H1 (cell line): Measurements from ENCODE around the gene VPS18. TPM values are rescaled to one million over a fixed set of nuclear protein-coding genes. Genes with fewer than 3 reads are reported as not detected.
A peak's percentile ranks its signal among the peaks of the same experiment; 100 is the strongest.

Experiments
- CTCF ChIA-PET: fragments of 300-600 bp; sonication (Branson Sonifier 250); formaldehyde crosslinking; loops from one replicate; lab custom pipeline; 2021; ENCODE audit not compliant: partially characterized antibody; lab: Charles Lee
- POLR2A ChIA-PET: fragments of 300-600 bp; sonication (Branson Sonifier 250); formaldehyde crosslinking; loops from one replicate; lab custom pipeline; 2021; ENCODE audit warnings: inconsistent platforms; ENCODE audit not compliant: partially characterized antibody; lab: Charles Lee
- DNase-seq, 2 experiments: peaks; one replicate each; pipeline versions ENCODE4 v3.0.0 to v3.0.0-alpha.2; 2010 to 2022; ENCODE audit warnings: low spot score in 2 of 2, low read depth in 1 of 2, mixed read lengths in 1 of 2
- FAIRE-seq: peaks from 2 replicates; lab custom pipeline; 2011; peaks lifted over from hg19 to GRCh38; lab: Jason Lieb, UNC
- H2AFZ ChIP-seq: 2 replicates; pipeline ENCODE4 v1.8.1; 2012; ENCODE audit warnings: low read length, inconsistent platforms
- H2AK5ac ChIP-seq: 2 replicates; pipeline ENCODE4 v1.6.1; 2013; ENCODE audit warnings: low read depth, low read length
- H2BK120ac ChIP-seq: replicated peaks from 2 replicates; pipeline ENCODE3; 2013; ENCODE audit warnings: low read depth, low read length, inconsistent platforms
- H2BK12ac ChIP-seq: 2 replicates; pipeline ENCODE4 v1.6.1; 2013; ENCODE audit warnings: low read depth, low read length
- H2BK15ac ChIP-seq: 2 replicates; pipeline ENCODE4 v1.6.1; 2013; ENCODE audit warnings: low read length
- H2BK20ac ChIP-seq: 2 replicates; pipeline ENCODE4 v1.6.1; 2013; ENCODE audit warnings: low read length
- H2BK5ac ChIP-seq: 2 replicates; pipeline ENCODE4 v1.6.1; 2013; ENCODE audit warnings: low read depth, low read length
- H3K14ac ChIP-seq: 2 replicates; pipeline ENCODE4 v1.6.1; 2013; ENCODE audit warnings: inconsistent platforms; ENCODE audit not compliant: insufficient read length
- H3K18ac ChIP-seq: 2 replicates; pipeline ENCODE4 v1.6.1; 2013; ENCODE audit warnings: low read length; ENCODE audit errors: extremely low read depth
- H3K23ac ChIP-seq: 2 replicates; pipeline ENCODE4 v1.6.1; 2013; ENCODE audit warnings: inconsistent platforms; ENCODE audit not compliant: insufficient read length
- H3K23me2 ChIP-seq: 2 replicates; pipeline ENCODE4 v1.6.1; 2013; ENCODE audit warnings: low read depth, low read length
- H3K27ac ChIP-seq: 2 replicates; pipeline ENCODE4 v1.6.1; 2011; ENCODE audit warnings: low read depth, low read length, inconsistent platforms
- H3K27me3 ChIP-seq, 4 experiments: replicated peaks in 1 of 4; 1 replicate in 1 of 4; 2 replicates in 3 of 4; pipeline versions ENCODE4 v1.6.1 to v1.8.1; 2011 to 2013; ENCODE audit warnings: low read length in 3 of 4, mild to moderate bottlenecking in 3 of 4, inconsistent platforms in 2 of 4, mixed read lengths in 2 of 4, moderate library complexity in 1 of 4; ENCODE audit not compliant: control insufficient read depth in 3 of 4, insufficient read depth in 3 of 4; ENCODE audit errors: extremely low read depth in 1 of 4
- H3K36me3 ChIP-seq, 4 experiments: 2 replicates each; pipeline versions ENCODE4 v1.6.1 to v1.8.1; 2011 to 2013; ENCODE audit warnings: mild to moderate bottlenecking in 4 of 4, low read length in 3 of 4, moderate library complexity in 2 of 4, control low read depth in 1 of 4, inconsistent platforms in 1 of 4; ENCODE audit not compliant: insufficient read depth in 4 of 4, control insufficient read depth in 2 of 4
- H3K4ac ChIP-seq: replicated peaks from 2 replicates; pipeline ENCODE3; 2013; ENCODE audit warnings: low read length, low read depth, mixed read lengths, inconsistent platforms; ENCODE audit not compliant: insufficient read length
- H3K4me1 ChIP-seq, 4 experiments: replicated peaks in 1 of 4; 1 replicate in 1 of 4; 2 replicates in 3 of 4; pipeline versions ENCODE4 v1.6.1 to v1.8.1; 2011 to 2013; ENCODE audit warnings: low read length in 3 of 4, inconsistent platforms in 2 of 4, mixed read lengths in 1 of 4; ENCODE audit not compliant: insufficient read depth in 4 of 4, control insufficient read depth in 3 of 4
- H3K4me2 ChIP-seq, 2 experiments: 2 replicates each; pipeline versions ENCODE4 v1.6.1 to v1.8.1; 2011 to 2013; ENCODE audit warnings: low read depth in 2 of 2, low read length in 2 of 2, control low read depth in 1 of 2, inconsistent platforms in 1 of 2, mild to moderate bottlenecking in 1 of 2; ENCODE audit not compliant: insufficient read depth in 1 of 2
- H3K4me3 ChIP-seq, 4 experiments: fragments of 200-600, 300-600 bp in 1 of 4; sonication (generic), shearing (Covaris generic), sonication (Bioruptor Twin) in 1 of 4; 2 replicates each; pipeline versions ENCODE4 v1.5.1 to v1.8.1; 2011 to 2016; ENCODE audit warnings: low read length in 4 of 4, low read depth in 3 of 4, control low read depth in 2 of 4, inconsistent platforms in 2 of 4, mild to moderate bottlenecking in 2 of 4, mixed read lengths in 1 of 4, moderate library complexity in 1 of 4; ENCODE audit not compliant: insufficient read depth in 2 of 4; ENCODE audit errors: extremely low read depth in 1 of 4
- H3K56ac ChIP-seq: replicated peaks from 2 replicates; pipeline ENCODE3; 2013; ENCODE audit warnings: low read depth, mild to moderate bottlenecking, mixed read lengths, low read length, inconsistent platforms; ENCODE audit not compliant: insufficient read length
- H3K79me1 ChIP-seq: 2 replicates; pipeline ENCODE4 v1.6.1; 2013; ENCODE audit warnings: low read depth, low read length, control low read depth
- H3K79me2 ChIP-seq, 2 experiments: 2 replicates each; pipeline versions ENCODE4 v1.6.1 to v1.8.1; 2012 to 2013; ENCODE audit warnings: low read length in 2 of 2, mild to moderate bottlenecking in 2 of 2, inconsistent platforms in 1 of 2; ENCODE audit not compliant: insufficient read depth in 2 of 2, control insufficient read depth in 1 of 2
- H3K9ac ChIP-seq, 4 experiments: replicated peaks in 1 of 4; 1 replicate in 1 of 4; 2 replicates in 3 of 4; pipeline versions ENCODE4 v1.6.1 to v1.8.1; 2011 to 2013; ENCODE audit warnings: low read depth in 3 of 4, low read length in 3 of 4, control low read depth in 2 of 4, mild to moderate bottlenecking in 2 of 4, moderate library complexity in 2 of 4, inconsistent platforms in 1 of 4; ENCODE audit errors: extremely low read depth in 1 of 4
- H3K9me3 ChIP-seq, 2 experiments: 2 replicates each; pipeline versions ENCODE4 v1.6.1 to v1.8.1; 2012 to 2013; ENCODE audit warnings: mild to moderate bottlenecking in 2 of 2, moderate library complexity in 2 of 2, control low read depth in 1 of 2, inconsistent platforms in 1 of 2, low read depth in 1 of 2, low read length in 1 of 2, mixed read lengths in 1 of 2; ENCODE audit not compliant: insufficient read depth in 2 of 2
- H4K20me1 ChIP-seq, 2 experiments: replicated peaks in 1 of 2; 2 replicates each; pipeline versions ENCODE3 to v1.8.1; 2011 to 2013; ENCODE audit warnings: inconsistent platforms in 2 of 2, low read length in 2 of 2, mild to moderate bottlenecking in 1 of 2; ENCODE audit not compliant: insufficient read depth in 2 of 2, control insufficient read depth in 1 of 2
- H4K5ac ChIP-seq: 2 replicates; pipeline ENCODE4 v1.6.1; 2013; ENCODE audit warnings: low read length, low read depth, mixed read lengths, inconsistent platforms; ENCODE audit not compliant: insufficient read length
- H4K8ac ChIP-seq: 2 replicates; pipeline ENCODE4 v1.8.0; 2013; ENCODE audit warnings: mild to moderate bottlenecking, moderate library complexity, low read length, inconsistent platforms; ENCODE audit not compliant: insufficient read depth; ENCODE audit errors: extremely low read depth
- H4K91ac ChIP-seq: replicated peaks from 2 replicates; pipeline ENCODE3; 2013; ENCODE audit warnings: low read length, mixed read lengths, inconsistent platforms; ENCODE audit not compliant: insufficient read length
- ASH2L ChIP-seq: fragments of 200-600, 300-600 bp; sonication (generic); IDR thresholded peaks from one replicate; pipeline ENCODE4 v1.7.1; 2017; ENCODE audit warnings: low read length
- BACH1 ChIP-seq: IDR thresholded peaks from 2 replicates; pipeline ENCODE4 v1.6.1; 2012; ENCODE audit warnings: low read length, improper control_type of control experiment
- CEBPB ChIP-seq: IDR thresholded peaks from 2 replicates; pipeline ENCODE4 v1.6.1; 2012; ENCODE audit warnings: low read depth, low read length
- CHD1 ChIP-seq: IDR thresholded peaks from 2 replicates; pipeline ENCODE4 v1.6.1; 2012; ENCODE audit warnings: low read depth, low read length, improper control_type of control experiment
- CHD2 ChIP-seq: IDR thresholded peaks from 2 replicates; pipeline ENCODE4 v1.6.1; 2012; ENCODE audit warnings: low read length, improper control_type of control experiment
- CTBP2 ChIP-seq: IDR thresholded peaks from 2 replicates; pipeline ENCODE4 v1.7.0; 2011; ENCODE audit warnings: borderline replicate concordance, mild to moderate bottlenecking, moderate library complexity, mixed read lengths, low read length; ENCODE audit not compliant: insufficient read depth, insufficient read length
- EGR1 ChIP-seq: IDR thresholded peaks from 2 replicates; pipeline ENCODE4 v1.6.1; 2011; ENCODE audit warnings: low read depth, low read length, borderline replicate concordance
- SP2 ChIP-seq: IDR thresholded peaks from 2 replicates; pipeline ENCODE4 v1.6.1; 2012; ENCODE audit warnings: mild to moderate bottlenecking, low read length, inconsistent platforms
- USF2 ChIP-seq: IDR thresholded peaks from 2 replicates; pipeline ENCODE4 v1.6.1; 2011; ENCODE audit warnings: low read length, improper control_type of control experiment
- YY1 ChIP-seq: IDR thresholded peaks from 2 replicates; pipeline ENCODE4 v1.6.1; 2011; ENCODE audit warnings: low read depth, mild to moderate bottlenecking, low read length
- ZNF274 ChIP-seq: IDR thresholded peaks from 2 replicates; pipeline ENCODE4 v1.7.0; 2012; ENCODE audit warnings: low read length, borderline replicate concordance; ENCODE audit errors: extremely low read depth
- WGBS, 2 experiments: shearing (Covaris generic) in 1 of 2; methylation state at CpG; one replicate each; pipeline versions ENCODE4 v1.1.6 to v1.1.7; 2013 to 2015; ENCODE audit warnings: low lambda C conversion rate in 2 of 2, mixed read lengths in 2 of 2, inconsistent platforms in 1 of 2, low coverage in 1 of 2, missing lambda C conversion rate in 1 of 2; ENCODE audit not compliant: insufficient replicate concordance in 2 of 2, insufficient coverage in 1 of 2, insufficient read length in 1 of 2; ENCODE audit errors: extremely low coverage in 1 of 2, missing lambda C conversion rate in 1 of 2; 5-methylcytosine and 5-hydroxymethylcytosine counted together
- polyA plus RNA-seq, 7 experiments: library from polyadenylated mRNA; depleted of rRNA in 3 of 7; stranded (reverse) in 5 of 7; unstranded in 2 of 7; fragments of >200 nt in 5 of 7; fragments of 200-250 nt in 2 of 7; gene quantifications; 1 replicate in 5 of 7; 2 replicates in 1 of 7; 4 replicates in 1 of 7; pipeline versions ENCODE4 v1.2.1 to v1.2.3, GENCODE V29; 2011 to 2013; ENCODE audit warnings: missing spikeins in 2 of 7, mixed read lengths in 2 of 7
- total RNA-seq: library from RNA; stranded (reverse); fragmentation: NEBNext Ultra II Directional; extraction: Animal tissue kit (Norgen Biotek cat#: 25700); gene quantifications from 2 replicates; pipeline ENCODE4 v1.2.1, GENCODE V29; 2021

VPS18 gene
- total and polyA plus RNA-seq, 2 of the 8 experiments (the other 6 are each of a cell fraction or from before 2014, with no cell fraction given), result 28.9 to 32.7 TPM

DNA sequence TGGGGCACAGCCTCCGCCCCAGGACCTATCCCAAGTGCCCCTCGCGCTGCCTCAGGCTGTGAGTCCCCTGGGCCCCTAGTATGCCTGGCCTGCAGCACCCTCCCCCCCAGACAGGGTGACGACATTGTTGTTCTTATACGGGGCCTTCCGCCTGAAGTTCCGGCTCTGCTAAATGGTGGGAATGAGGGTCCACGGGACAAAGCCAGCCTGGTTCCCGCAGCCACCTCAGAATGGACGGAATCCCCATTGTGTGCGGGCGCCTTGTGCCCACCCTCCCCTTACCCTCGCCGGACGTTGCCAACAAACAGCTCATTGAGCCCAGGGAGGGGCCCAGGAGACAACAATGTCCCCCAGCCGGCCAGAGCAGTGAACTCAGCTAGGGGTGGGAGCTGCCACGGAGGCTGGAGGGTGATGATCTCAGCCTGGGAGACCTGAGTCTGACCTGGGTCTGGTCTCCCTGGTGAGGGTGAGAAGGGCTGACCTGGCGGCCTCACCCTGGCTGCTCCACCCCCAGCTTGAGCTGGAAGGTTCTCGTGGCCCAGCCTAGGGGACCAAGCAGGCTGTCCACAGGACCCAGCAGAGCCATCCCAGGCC, 24.6 kb downstream of the VPS18 start:
- H4K91ac ChIP-seq, result peak overlapping the region; percentile 36
- 81% methylated on average over 19 of the region's 19 CpGs; no CpG with 5 or more reads in 1 of the 2 experiments for WGBS, 2 experiments
- peaks cover 0 to 17% (median 4%) of the 10 kb centered on the region in 4 experiments; a peak in 2 of 7 replicates for H3K4me1 ChIP-seq
- H3K36me3 ChIP-seq, result no peaks in the 10 kb centered on the region
- H3K23me2 ChIP-seq, result peaks cover 4% of the 10 kb centered on the region; the same call in 1 of the 2 replicates
- no peak overlapping the region for H3K23ac ChIP-seq
- H2AFZ ChIP-seq, result no peak overlapping the region
- peak overlapping the region; percentile 63; the same call in 1 of the 2 replicates for H4K8ac ChIP-seq
- H3K27ac ChIP-seq, result no peak overlapping the region
- no peak overlapping the region for H3K56ac ChIP-seq
- H2BK120ac ChIP-seq, result no peak overlapping the region
- H3K18ac ChIP-seq, result no peak overlapping the region
- no peaks in the 10 kb centered on the region for H3K79me1 ChIP-seq
- H2BK20ac ChIP-seq, result no peak overlapping the region
- H3K9me3 ChIP-seq, result no peaks in the 10 kb centered on the region
- no peak overlapping the region for H3K4ac ChIP-seq
- DNase-seq (no peak), FAIRE-seq (no peak)
- H4K5ac ChIP-seq, result no peak overlapping the region
- H2BK12ac ChIP-seq, result 0 out of 2 replicates have a peak overlapping the region, but pooled peaks have one; percentile 39
- H4K20me1 ChIP-seq, result peaks cover 0 to 3% of the 10 kb centered on the region in 2 experiments
- H3K4me2 ChIP-seq, result no peak overlapping the region
- no peak overlapping the region for H3K9ac ChIP-seq
- 0 out of 2 replicates have a peak overlapping the region, but pooled peaks have one; percentile 16 for H2BK5ac ChIP-seq
- H2BK15ac ChIP-seq, result no peak overlapping the region
- TF ChIP-seq SP2, result no peak
- no peak for TF ChIP-seq CEBPB
- TF ChIP-seq USF2, result no peak
- no peak for TF ChIP-seq CTBP2
- TF ChIP-seq YY1, result no peak
- TF ChIP-seq CHD1, result no peak
- TF ChIP-seq ASH2L, result no peak
- no peak for TF ChIP-seq CHD2
- no peak for TF ChIP-seq EGR1
- no peak for TF ChIP-seq BACH1
- TF ChIP-seq ZNF274, result no peak
- POLR2A ChIA-PET, result interaction anchor here (0.7 to 43.8 kb wide), 6 partner anchors 9 to 365 kb away, joined by 3 to 1505 read pairs (median 4); partner anchors contain the start of genes CHAC1 and DLL4
- H3K79me2 ChIP-seq, result no peaks in the 10 kb centered on the region
- H3K14ac ChIP-seq, result no peak overlapping the region
- H3K4me3 ChIP-seq, result no peak overlapping the region
- CTCF ChIA-PET, result interaction anchor here (0.6 to 24.4 kb wide), 5 partner anchors 15 to 103 kb away, joined by 4 to 619 read pairs (median 13); partner anchors contain the start of genes CHAC1, DLL4 and VPS18
- no peak overlapping the region for H2AK5ac ChIP-seq
- H3K27me3 ChIP-seq, result peaks cover 9 to 47% (median 23%) of the 10 kb centered on the region in 4 experiments
